ENCODE data around the gene FSD1.

DNA sequence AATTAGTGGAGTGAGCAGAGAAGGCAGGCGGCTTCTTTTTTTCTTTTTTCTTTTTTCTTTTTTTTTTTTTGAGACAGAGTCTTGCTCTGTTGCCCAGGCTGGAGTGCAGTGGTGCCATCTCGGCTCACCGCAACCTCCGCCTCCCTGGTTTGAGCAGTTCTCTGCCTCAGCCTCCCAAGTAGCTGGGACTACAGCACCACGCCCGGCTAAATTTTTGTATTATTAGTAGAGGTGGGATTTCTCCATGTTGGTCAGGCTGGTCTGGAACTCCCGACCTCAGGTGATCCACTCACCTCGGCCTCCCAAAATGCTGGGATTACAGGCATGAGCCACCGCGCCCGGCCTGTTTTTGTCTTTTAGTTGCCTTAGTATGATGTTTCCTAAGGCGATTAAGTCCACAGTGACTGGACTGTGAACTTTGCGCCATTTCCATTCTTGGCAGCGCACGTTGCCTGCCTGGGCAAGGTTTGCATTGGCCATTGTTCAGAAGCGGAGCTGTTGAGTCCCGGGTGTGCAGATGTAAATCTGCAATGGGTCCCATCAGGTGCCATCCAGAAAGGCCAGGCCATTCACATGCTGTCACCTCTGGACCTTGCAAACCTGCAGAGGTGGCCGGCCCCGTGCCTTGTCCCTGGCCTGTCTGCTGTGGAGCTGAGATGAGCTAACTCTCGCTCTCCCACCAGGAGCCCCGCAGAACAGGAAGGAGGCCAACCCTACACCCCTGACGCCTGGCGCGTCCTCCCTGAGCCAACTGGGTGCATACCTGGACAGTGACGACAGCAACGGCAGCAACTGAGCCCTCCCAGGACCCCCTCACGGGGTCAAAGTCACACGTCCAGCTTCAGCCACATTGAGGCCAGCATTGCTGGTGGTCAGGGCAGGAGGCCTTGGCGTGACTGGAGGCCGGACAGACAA, 36.2 kb upstream of the FSD1 start:
- TF ChIP-seq TAF1 (IDR thresholded peaks at IDR 0.05; ENCODE audit: low read depth): no peak
- TF ChIP-seq, protein P1, sequence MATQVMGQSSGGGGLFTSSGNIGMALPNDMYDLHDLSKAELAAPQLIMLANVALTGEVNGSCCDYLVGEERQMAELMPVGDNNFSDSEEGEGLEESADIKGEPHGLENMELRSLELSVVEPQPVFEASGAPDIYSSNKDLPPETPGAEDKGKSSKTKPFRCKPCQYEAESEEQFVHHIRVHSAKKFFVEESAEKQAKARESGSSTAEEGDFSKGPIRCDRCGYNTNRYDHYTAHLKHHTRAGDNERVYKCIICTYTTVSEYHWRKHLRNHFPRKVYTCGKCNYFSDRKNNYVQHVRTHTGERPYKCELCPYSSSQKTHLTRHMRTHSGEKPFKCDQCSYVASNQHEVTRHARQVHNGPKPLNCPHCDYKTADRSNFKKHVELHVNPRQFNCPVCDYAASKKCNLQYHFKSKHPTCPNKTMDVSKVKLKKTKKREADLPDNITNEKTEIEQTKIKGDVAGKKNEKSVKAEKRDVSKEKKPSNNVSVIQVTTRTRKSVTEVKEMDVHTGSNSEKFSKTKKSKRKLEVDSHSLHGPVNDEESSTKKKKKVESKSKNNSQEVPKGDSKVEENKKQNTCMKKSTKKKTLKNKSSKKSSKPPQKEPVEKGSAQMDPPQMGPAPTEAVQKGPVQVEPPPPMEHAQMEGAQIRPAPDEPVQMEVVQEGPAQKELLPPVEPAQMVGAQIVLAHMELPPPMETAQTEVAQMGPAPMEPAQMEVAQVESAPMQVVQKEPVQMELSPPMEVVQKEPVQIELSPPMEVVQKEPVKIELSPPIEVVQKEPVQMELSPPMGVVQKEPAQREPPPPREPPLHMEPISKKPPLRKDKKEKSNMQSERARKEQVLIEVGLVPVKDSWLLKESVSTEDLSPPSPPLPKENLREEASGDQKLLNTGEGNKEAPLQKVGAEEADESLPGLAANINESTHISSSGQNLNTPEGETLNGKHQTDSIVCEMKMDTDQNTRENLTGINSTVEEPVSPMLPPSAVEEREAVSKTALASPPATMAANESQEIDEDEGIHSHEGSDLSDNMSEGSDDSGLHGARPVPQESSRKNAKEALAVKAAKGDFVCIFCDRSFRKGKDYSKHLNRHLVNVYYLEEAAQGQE (IDR thresholded peaks at IDR 0.05; ENCODE audit: low read depth): no peak
- no peak for TF ChIP-seq YY1 (IDR thresholded peaks at IDR 0.05; ENCODE audit: low read depth)
- no peak for TF ChIP-seq EP300 (IDR thresholded peaks at IDR 0.05; ENCODE audit: borderline replicate concordance)
- TF ChIP-seq CEBPB (IDR thresholded peaks at IDR 0.05): no peak
- TF ChIP-seq, protein P2, sequence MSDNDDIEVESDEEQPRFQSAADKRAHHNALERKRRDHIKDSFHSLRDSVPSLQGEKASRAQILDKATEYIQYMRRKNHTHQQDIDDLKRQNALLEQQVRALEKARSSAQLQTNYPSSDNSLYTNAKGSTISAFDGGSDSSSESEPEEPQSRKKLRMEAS (IDR thresholded peaks at IDR 0.05): no peak
- no peak for TF ChIP-seq RAD21 (IDR thresholded peaks at IDR 0.05; ENCODE audit: low read depth)
- no peak for TF ChIP-seq EGR1 (IDR thresholded peaks at IDR 0.05)
- TF ChIP-seq TCF12 (IDR thresholded peaks at IDR 0.05; ENCODE audit: low read depth): no peak
- no peak for TF ChIP-seq CREB1 (IDR thresholded peaks at IDR 0.05; ENCODE audit: low read depth)
- no peak for TF ChIP-seq TEAD4 (IDR thresholded peaks at IDR 0.05)
- TF ChIP-seq, protein P3, sequence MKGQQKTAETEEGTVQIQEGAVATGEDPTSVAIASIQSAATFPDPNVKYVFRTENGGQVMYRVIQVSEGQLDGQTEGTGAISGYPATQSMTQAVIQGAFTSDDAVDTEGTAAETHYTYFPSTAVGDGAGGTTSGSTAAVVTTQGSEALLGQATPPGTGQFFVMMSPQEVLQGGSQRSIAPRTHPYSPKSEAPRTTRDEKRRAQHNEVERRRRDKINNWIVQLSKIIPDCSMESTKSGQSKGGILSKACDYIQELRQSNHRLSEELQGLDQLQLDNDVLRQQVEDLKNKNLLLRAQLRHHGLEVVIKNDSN (IDR thresholded peaks at IDR 0.05): no peak
- no peak for TF ChIP-seq ZBTB7A (IDR thresholded peaks at IDR 0.05; ENCODE audit: low read depth)
- no peak for TF ChIP-seq FOXM1 (IDR thresholded peaks at IDR 0.05; ENCODE audit: borderline replicate concordance, low read depth)

Measured in Ishikawa (cell line).